GM18870 (cell line): ENCODE data around the gene CYP2W1.
"Not testable (repeated sequence)": the region's sequence is repeated elsewhere in the genome, so short reads cannot be mapped to it uniquely, and the experiment has no call there.

Source experiments
- ATAC-seq: cut with Tn5 transposase; IDR thresholded peaks from one replicate; pipeline ENCODE4 v1.9.1; 2021; ENCODE audit warnings: moderate library complexity; ENCODE audit not compliant: unreplicated experiment

Gene CYP2W1

GRCh38 chr7:983004-983615 lies at the start of gene CYP2W1:
Gene CYP2W1 (plus strand): TSS chr7:983181. CDS start chr7:983212, 31 bp downstream.
- ATAC-seq: no peak

GRCh38 chr7:934469-935163 lies 48.4 kb upstream of the CYP2W1 start:
- no peak for ATAC-seq

GRCh38 chr7:935164-935873 lies 47.7 kb upstream of the CYP2W1 start:
- ATAC-seq: no peak

- no peak for ATAC-seq
Measured at GRCh38 chr7:935874-936385, 47.1 kb upstream of the CYP2W1 start.

GRCh38 chr7:936386-937054 lies 46.5 kb upstream of the CYP2W1 start:
- peak; percentile 89 for ATAC-seq

GRCh38 chr7:937856-938484 lies 45.0 kb upstream of the CYP2W1 start:
- ATAC-seq: no peak

GRCh38 chr7:938546-939185 lies 44.3 kb upstream of the CYP2W1 start:
- ATAC-seq: no peak

- ATAC-seq: no peak
Measured at GRCh38 chr7:939843-940242, 43.1 kb upstream of the CYP2W1 start.

GRCh38 chr7:940599-941408 lies 42.2 kb upstream of the CYP2W1 start:
- no peak for ATAC-seq

- ATAC-seq: not testable (repeated sequence)
Measured at GRCh38 chr7:943793-944192, 39.2 kb upstream of the CYP2W1 start.

GRCh38 chr7:944744-945143 lies 38.2 kb upstream of the CYP2W1 start:
- ATAC-seq: no peak

- ATAC-seq: no peak
Measured at GRCh38 chr7:945147-945555, 37.8 kb upstream of the CYP2W1 start.

GRCh38 chr7:945556-946255 lies 37.3 kb upstream of the CYP2W1 start:
- ATAC-seq: no peak

GRCh38 chr7:946256-946996 lies 36.6 kb upstream of the CYP2W1 start:
- ATAC-seq: no peak

- ATAC-seq: no peak
Measured at GRCh38 chr7:947391-948210, 35.4 kb upstream of the CYP2W1 start.

- peak; percentile 17 for ATAC-seq
Measured at GRCh38 chr7:949021-949934, 33.7 kb upstream of the CYP2W1 start.
